ENCODE data around the gene SH3YL1.

The SH3YL1 gene

DNA sequence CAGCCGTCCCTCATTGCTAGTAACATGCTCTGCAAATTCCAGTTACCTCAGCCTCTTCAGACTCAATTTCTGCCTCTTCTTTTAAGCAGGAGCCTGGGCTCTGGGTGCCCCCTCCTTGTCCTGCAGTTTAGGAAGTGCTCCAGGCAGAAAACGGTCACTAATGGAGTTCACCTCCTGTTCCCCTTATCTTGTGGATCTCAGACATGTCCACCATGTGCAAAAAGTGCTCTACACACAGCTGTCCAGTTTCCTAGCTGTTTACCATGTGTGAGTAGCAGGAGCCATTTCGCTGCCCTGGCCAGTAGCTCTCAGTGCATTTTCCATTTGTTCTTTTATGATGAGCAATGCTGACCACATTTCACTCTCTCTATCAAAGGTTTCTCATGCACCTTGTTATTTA lies 4.9 kb downstream of the SH3YL1 start:
- no peak for TF ChIP-seq POLR2AphosphoS5 (IDR thresholded peaks at IDR 0.05; ENCODE audit: borderline replicate concordance, low read depth, low read length)
- no peak for TF ChIP-seq FOXP2 (optimal IDR thresholded peaks at IDR 0.05; ENCODE audit: control extremely low read depth, extremely low read length, insufficient read depth)
- TF ChIP-seq EZH2 (IDR thresholded peaks at IDR 0.05) = no peak
- Histone ChIP-seq H3K36me3 (ENCODE audit: insufficient read depth, low read length) (peaks cover 38% of the 10 kb centered on the region), H3K9ac (ENCODE audit: insufficient read length) (no peak overlapping the region), H3K27ac (no peak overlapping the region), H3K9me3 (ENCODE audit: low read depth, low read length) (peaks cover 21% of the 10 kb centered on the region; the same call in 1 of the 2 replicates), H3K4me3 (no peak overlapping the region)
- DNase-seq (ENCODE audit: low read depth, low spot score) = no peak

DNA sequence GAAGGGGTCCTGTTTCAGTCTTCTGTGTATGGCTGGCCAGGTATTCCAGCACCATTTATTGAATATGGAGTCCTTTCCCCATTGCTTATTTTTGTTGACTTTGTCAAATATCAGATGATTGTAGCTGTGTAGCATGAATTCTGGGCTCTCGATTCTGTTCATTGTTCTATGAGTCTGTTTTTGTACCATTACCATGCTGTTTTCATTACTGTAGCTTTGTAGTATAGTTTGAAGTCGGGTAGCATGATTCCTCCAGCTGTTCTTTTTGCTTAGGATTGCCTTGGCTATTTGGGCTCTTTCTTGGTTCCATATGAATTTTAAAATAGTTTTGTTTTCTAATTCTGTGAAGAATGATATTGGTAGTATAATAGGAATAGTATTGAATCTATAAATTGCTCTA lies 6.0 kb downstream of the SH3YL1 start:
- Histone ChIP-seq H3K9ac (ENCODE audit: insufficient read length) (no peak overlapping the region), H3K4me3 (no peak overlapping the region), H3K27ac (no peak overlapping the region), H3K9me3 (ENCODE audit: low read depth, low read length) (peaks cover 15% of the 10 kb centered on the region; the same call in 1 of the 2 replicates), H3K36me3 (ENCODE audit: insufficient read depth, low read length) (peaks cover 30% of the 10 kb centered on the region)
- TF ChIP-seq EZH2 (IDR thresholded peaks at IDR 0.05) (no peak), FOXP2 (optimal IDR thresholded peaks at IDR 0.05; ENCODE audit: control extremely low read depth, extremely low read length, insufficient read depth) (no peak), POLR2AphosphoS5 (IDR thresholded peaks at IDR 0.05; ENCODE audit: borderline replicate concordance, low read depth, low read length) (no peak)
- no peak for DNase-seq (ENCODE audit: low read depth, low spot score)

DNA sequence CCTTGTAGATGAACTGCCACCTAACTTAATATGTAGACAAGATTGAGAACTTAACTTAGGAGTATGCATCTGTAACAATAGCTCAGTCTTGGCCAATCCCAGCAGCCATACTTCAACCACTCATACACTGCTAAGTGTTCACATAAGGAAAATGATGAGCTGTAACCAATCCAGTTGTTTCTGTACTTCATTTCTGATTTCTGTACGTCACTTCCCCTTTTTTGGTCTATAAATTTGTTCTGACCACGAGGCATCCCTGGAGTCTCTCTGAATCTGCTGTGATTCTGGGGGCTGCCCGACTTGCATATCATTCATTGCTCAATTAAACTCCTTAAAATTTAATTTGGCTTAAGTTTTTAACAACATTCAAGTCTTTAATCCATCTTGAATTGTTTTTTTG lies 6.4 kb downstream of the SH3YL1 start:
- no peak for DNase-seq (ENCODE audit: low read depth, low spot score)

DNA sequence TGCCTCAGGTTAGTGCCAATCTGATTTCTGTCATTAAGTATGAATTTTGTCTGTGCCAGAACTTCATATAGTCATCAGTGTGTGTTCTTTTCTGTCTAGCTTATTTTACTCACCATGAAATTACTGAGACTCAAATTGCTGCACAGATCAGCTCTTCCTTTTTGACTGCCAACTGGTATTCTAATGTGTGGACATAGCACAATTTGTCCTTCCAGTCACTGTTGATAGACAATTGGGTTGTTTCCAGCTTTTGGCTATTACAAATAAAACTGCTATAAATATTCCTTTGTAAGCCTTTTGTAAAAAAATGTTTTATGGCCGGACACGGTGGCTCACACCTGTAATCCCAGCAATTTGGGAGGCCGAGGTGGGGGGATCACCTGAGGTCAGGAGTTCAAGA lies 7.7 kb downstream of the SH3YL1 start:
- TF ChIP-seq POLR2AphosphoS5 (IDR thresholded peaks at IDR 0.05; ENCODE audit: borderline replicate concordance, low read depth, low read length) (no peak), FOXP2 (optimal IDR thresholded peaks at IDR 0.05; ENCODE audit: control extremely low read depth, extremely low read length, insufficient read depth) (no peak), EZH2 (IDR thresholded peaks at IDR 0.05) (no peak)
- Histone ChIP-seq H3K36me3 (ENCODE audit: insufficient read depth, low read length) (peaks cover 19% of the 10 kb centered on the region), H3K9ac (ENCODE audit: insufficient read length) (no peak overlapping the region), H3K9me3 (ENCODE audit: low read depth, low read length) (peaks cover 10% of the 10 kb centered on the region; the same call in 1 of the 2 replicates), H3K4me3 (no peak overlapping the region), H3K27ac (no peak overlapping the region)
- no peak for DNase-seq (ENCODE audit: low read depth, low spot score)

More for the DNA sequence above, 6.4 kb downstream of the SH3YL1 start:
- H3K4me3 ChIP-seq = no peak overlapping the region
- no peak overlapping the region for H3K27ac ChIP-seq
- TF ChIP-seq POLR2AphosphoS5 (IDR thresholded peaks at IDR 0.05; ENCODE audit: borderline replicate concordance, low read depth, low read length) (no peak), FOXP2 (optimal IDR thresholded peaks at IDR 0.05; ENCODE audit: control extremely low read depth, extremely low read length, insufficient read depth) (no peak), EZH2 (IDR thresholded peaks at IDR 0.05) (no peak)
- H3K9me3 ChIP-seq (ENCODE audit: low read depth, low read length) = peaks cover 12% of the 10 kb centered on the region; the same call in 1 of the 2 replicates
- H3K9ac ChIP-seq (ENCODE audit: insufficient read length) = no peak overlapping the region
- peaks cover 25% of the 10 kb centered on the region for H3K36me3 ChIP-seq (ENCODE audit: insufficient read depth, low read length)

DNA sequence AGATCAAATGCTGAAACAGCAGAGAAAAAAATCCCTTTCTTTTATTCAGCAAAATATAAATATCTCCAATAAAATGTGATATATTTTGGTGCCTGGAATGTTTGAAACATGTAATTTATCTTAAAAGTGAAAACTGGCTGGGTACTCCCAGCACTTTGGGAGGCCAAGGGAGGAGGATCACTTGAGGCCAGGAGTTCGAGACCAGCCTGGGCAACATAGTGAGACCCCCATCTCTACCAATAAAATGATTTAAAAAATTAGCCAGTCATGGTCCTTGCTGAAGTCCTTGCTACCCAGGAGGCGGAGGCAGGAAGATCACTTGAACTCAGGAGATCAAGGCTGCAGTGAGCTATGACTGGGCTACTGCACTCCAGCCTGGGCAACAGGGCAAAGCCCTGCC lies 8.6 kb downstream of the SH3YL1 start:
- no peak overlapping the region for H3K27ac ChIP-seq
- no peak overlapping the region for H3K9ac ChIP-seq (ENCODE audit: insufficient read length)
- DNase-seq (ENCODE audit: low read depth, low spot score) = no peak
- H3K9me3 ChIP-seq (ENCODE audit: low read depth, low read length) = peaks cover 8% of the 10 kb centered on the region; the same call in 1 of the 2 replicates
- peaks cover 10% of the 10 kb centered on the region; the same call in 1 of the 2 replicates for H3K36me3 ChIP-seq (ENCODE audit: insufficient read depth, low read length)
- no peak overlapping the region for H3K4me3 ChIP-seq
- TF ChIP-seq POLR2AphosphoS5 (IDR thresholded peaks at IDR 0.05; ENCODE audit: borderline replicate concordance, low read depth, low read length) = no peak
- TF ChIP-seq FOXP2 (optimal IDR thresholded peaks at IDR 0.05; ENCODE audit: control extremely low read depth, extremely low read length, insufficient read depth) = no peak
- no peak for TF ChIP-seq EZH2 (IDR thresholded peaks at IDR 0.05)

DNA sequence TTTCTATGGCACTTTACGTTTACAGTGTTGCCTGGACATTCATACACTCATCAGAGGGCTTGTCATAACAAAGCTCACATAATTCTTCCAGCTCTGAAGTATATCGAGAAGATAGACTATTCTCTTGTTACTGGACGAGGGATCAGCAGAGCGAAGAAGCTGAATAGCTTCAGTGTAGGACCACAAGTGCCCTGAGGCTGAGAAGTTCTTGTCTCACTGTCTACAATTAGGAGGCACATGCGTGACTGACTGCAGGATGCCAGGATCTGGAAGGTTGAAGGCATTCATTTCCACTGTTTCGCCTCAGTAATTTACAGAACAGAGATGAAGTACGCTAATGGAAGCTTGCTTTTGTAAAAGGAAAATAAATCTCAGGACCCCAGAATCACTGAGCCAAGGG lies 9.6 kb downstream of the SH3YL1 start:
- Histone ChIP-seq H3K9ac (ENCODE audit: insufficient read length) (no peak overlapping the region), H3K4me3 (peak overlapping the region; percentile 5; the same call in 1 of the 2 replicates), H3K36me3 (ENCODE audit: insufficient read depth, low read length) (peaks cover 9% of the 10 kb centered on the region; the same call in 1 of the 2 replicates), H3K9me3 (ENCODE audit: low read depth, low read length) (peaks cover 8% of the 10 kb centered on the region; the same call in 1 of the 2 replicates), H3K27ac (peak overlapping the region; percentile 65)
- no peak for TF ChIP-seq FOXP2 (optimal IDR thresholded peaks at IDR 0.05; ENCODE audit: control extremely low read depth, extremely low read length, insufficient read depth)
- no peak for TF ChIP-seq POLR2AphosphoS5 (IDR thresholded peaks at IDR 0.05; ENCODE audit: borderline replicate concordance, low read depth, low read length)
- no peak for TF ChIP-seq EZH2 (IDR thresholded peaks at IDR 0.05)
- peak; percentile 45 for DNase-seq (ENCODE audit: low read depth, low spot score)

DNA sequence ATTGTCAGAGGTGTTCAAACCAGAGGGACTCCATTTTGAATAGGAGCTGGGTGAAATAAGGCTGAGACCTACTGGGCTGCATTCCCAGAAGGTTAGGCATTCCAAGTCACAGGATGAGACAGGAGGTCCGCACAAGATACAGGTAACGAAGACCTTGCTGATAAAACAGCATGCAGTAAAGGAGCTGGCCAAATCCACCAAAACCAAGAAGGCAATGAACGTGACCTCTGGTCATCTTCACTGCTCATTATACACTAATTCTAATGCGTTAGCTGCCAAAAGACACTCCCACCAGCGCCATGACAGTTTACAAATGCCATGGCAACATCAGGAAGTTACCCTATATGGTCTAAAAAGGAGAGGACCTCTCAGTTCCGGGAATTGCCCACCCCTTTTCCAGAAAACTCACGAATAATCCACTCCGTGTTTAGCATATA lies 10.6 kb downstream of the SH3YL1 start:
- H3K9me3 ChIP-seq (ENCODE audit: low read depth, low read length) = peaks cover 6% of the 10 kb centered on the region; the same call in 1 of the 2 replicates
- H3K27ac ChIP-seq = peak overlapping the region; percentile 33; the same call in 1 of the 2 replicates
- H3K36me3 ChIP-seq (ENCODE audit: insufficient read depth, low read length) = 0 out of 2 replicates have a peak, but pooled peaks cover under 1% of the 10 kb centered on the region
- H3K9ac ChIP-seq (ENCODE audit: insufficient read length) = no peak overlapping the region
- DNase-seq (ENCODE audit: low read depth, low spot score) = no peak
- H3K4me3 ChIP-seq = no peak overlapping the region
- TF ChIP-seq FOXP2 (optimal IDR thresholded peaks at IDR 0.05; ENCODE audit: control extremely low read depth, extremely low read length, insufficient read depth) (no peak), EZH2 (IDR thresholded peaks at IDR 0.05) (no peak), POLR2AphosphoS5 (IDR thresholded peaks at IDR 0.05; ENCODE audit: borderline replicate concordance, low read depth, low read length) (no peak)

DNA sequence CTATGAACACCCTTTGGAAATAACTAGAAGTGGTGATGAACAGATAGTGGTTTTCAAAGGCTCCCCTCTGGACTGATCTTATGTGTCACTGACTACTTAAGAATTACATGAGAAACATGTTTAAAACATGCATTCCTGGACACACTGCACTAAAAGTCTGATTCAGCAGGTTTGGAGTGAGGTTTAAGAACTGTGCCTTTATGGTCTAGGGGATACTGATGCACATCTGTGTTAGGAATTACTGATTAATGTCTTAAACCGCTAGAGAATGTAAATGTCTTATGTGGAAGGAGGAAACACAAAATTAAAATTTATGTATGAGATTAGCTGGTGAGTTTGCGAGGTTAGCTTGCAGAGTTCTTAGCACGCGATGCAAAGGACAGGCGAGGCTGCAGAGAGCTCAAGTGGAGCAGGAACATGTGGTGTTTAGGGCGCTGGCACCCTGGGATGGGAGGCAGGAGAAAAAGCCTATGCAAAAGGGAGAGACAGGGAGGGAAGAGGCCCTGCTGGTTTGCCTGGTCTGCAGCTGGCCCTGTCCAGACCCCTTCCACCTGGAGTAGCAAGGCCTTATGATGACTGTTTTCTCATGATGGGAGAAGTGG lies 11.7 kb downstream of the SH3YL1 start:
- no peak for TF ChIP-seq EZH2 (IDR thresholded peaks at IDR 0.05)
- TF ChIP-seq POLR2AphosphoS5 (IDR thresholded peaks at IDR 0.05; ENCODE audit: borderline replicate concordance, low read depth, low read length) = no peak
- no peak for TF ChIP-seq FOXP2 (optimal IDR thresholded peaks at IDR 0.05; ENCODE audit: control extremely low read depth, extremely low read length, insufficient read depth)
- Histone ChIP-seq H3K9ac (ENCODE audit: insufficient read length) (no peak overlapping the region), H3K27ac (peak overlapping the region; percentile 58), H3K36me3 (ENCODE audit: insufficient read depth, low read length) (peaks cover 4% of the 10 kb centered on the region), H3K4me3 (peak overlapping the region; percentile 19; the same call in 1 of the 2 replicates), H3K9me3 (ENCODE audit: low read depth, low read length) (no peaks in the 10 kb centered on the region)
- DNase-seq (ENCODE audit: low read depth, low spot score) = peak; percentile 18
